ENCODE data around the gene FER.
"Not testable (repeated sequence)": the region's sequence is repeated elsewhere in the genome, so short reads cannot be mapped to it uniquely, and the experiment has no call there.

The FER gene

GRCh38 chr5:109171437-109172073 lies 423.9 kb downstream of the FER start:
- not testable (repeated sequence) for DNase-seq (ENCODE audit: low spot score); FAIRE-seq

GRCh38 chr5:109173036-109173794 lies 425.5 kb downstream of the FER start:
- FAIRE-seq: no peak

GRCh38 chr5:109177227-109177626 lies 429.5 kb downstream of the FER start:
- FAIRE-seq (no peak), DNase-seq (ENCODE audit: low spot score) (no peak)

More at GRCh38 chr5:109173036-109173794, 425.5 kb downstream of the FER start:
- no peak for DNase-seq (ENCODE audit: low spot score)

- FAIRE-seq: no peak
- DNase-seq (ENCODE audit: low spot score): no peak
These were observed 430.1 kb downstream of the FER start for GRCh38 chr5:109177782-109178181.

- no peak for FAIRE-seq
- DNase-seq (ENCODE audit: low spot score): no peak
These were observed 433.0 kb downstream of the FER start for GRCh38 chr5:109180668-109181067.

- no peak for DNase-seq (ENCODE audit: low spot score)
- FAIRE-seq: no peak
These were observed 439.1 kb downstream of the FER start for GRCh38 chr5:109186759-109187158.

GRCh38 chr5:109191153-109191558 lies 443.5 kb downstream of the FER start:
- no peak for FAIRE-seq
- no peak for DNase-seq (ENCODE audit: low spot score)

GRCh38 chr5:109192027-109192426 lies 444.3 kb downstream of the FER start:
- no peak for FAIRE-seq
- no peak for DNase-seq (ENCODE audit: low spot score)

GRCh38 chr5:109192555-109193281 lies 445.0 kb downstream of the FER start:
- no peak for DNase-seq (ENCODE audit: low spot score)
- FAIRE-seq: no peak

GRCh38 chr5:109195667-109196066 lies 448.0 kb downstream of the FER start:
- DNase-seq (ENCODE audit: low spot score): no peak

GRCh38 chr5:109196087-109196822 lies 448.6 kb downstream of the FER start:
- FAIRE-seq (no peak), DNase-seq (ENCODE audit: low spot score) (no peak)

More at GRCh38 chr5:109195667-109196066, 448.0 kb downstream of the FER start:
- FAIRE-seq: no peak

GRCh38 chr5:109196823-109197160 lies 449.1 kb downstream of the FER start:
- no peak for DNase-seq (ENCODE audit: low spot score)
- FAIRE-seq: no peak

- no peak for DNase-seq (ENCODE audit: low spot score)
- FAIRE-seq: no peak
These were observed 451.6 kb downstream of the FER start for GRCh38 chr5:109199289-109199688.

- no peak for FAIRE-seq
These were observed 452.3 kb downstream of the FER start for GRCh38 chr5:109199799-109200620.

GRCh38 chr5:109215040-109215439 lies 467.3 kb downstream of the FER start:
- DNase-seq (ENCODE audit: low spot score) (no peak), FAIRE-seq (no peak)

More at GRCh38 chr5:109199799-109200620, 452.3 kb downstream of the FER start:
- DNase-seq (ENCODE audit: low spot score): no peak

- FAIRE-seq (no peak), DNase-seq (ENCODE audit: low spot score) (no peak)
These were observed 471.1 kb downstream of the FER start for GRCh38 chr5:109218818-109219217.

GRCh38 chr5:109223531-109223930 lies 475.8 kb downstream of the FER start:
- no peak for FAIRE-seq
- no peak for DNase-seq (ENCODE audit: low spot score)

GRCh38 chr5:109224276-109224882 lies 476.7 kb downstream of the FER start:
- DNase-seq (ENCODE audit: low spot score): no peak

GRCh38 chr5:109225716-109226625 lies 478.3 kb downstream of the FER start:
- DNase-seq (ENCODE audit: low spot score): no peak
- FAIRE-seq: no peak

More at GRCh38 chr5:109224276-109224882, 476.7 kb downstream of the FER start:
- no peak for FAIRE-seq
